DOHH2 (cell line): ENCODE data around the gene IGSF3.

Source experiments
- H3F3A ChIP-seq: fragments of 200-600 bp; sonication (generic), shearing (Covaris generic); 2 replicates; pipeline ENCODE4 v1.6.0; 2016; ENCODE audit warnings: antibody characterized with exemption, mild to moderate bottlenecking; ENCODE audit not compliant: control insufficient read depth, insufficient read depth
- H3K27ac ChIP-seq: fragments of 200-600 bp; sonication (generic); 2 replicates; pipeline ENCODE4 v1.5.1; 2014; ENCODE audit warnings: low read depth, mild to moderate bottlenecking, low read length, moderate library complexity
- H3K27me3 ChIP-seq: fragments of 200-600 bp; sonication (generic); 2 replicates; pipeline ENCODE4 v1.6.1; 2014; ENCODE audit warnings: mild to moderate bottlenecking, low read length, mixed read lengths; ENCODE audit not compliant: control insufficient read depth
- H3K36me3 ChIP-seq: fragments of 200-600 bp; sonication (generic); 2 replicates; pipeline ENCODE4 v1.6.1; 2014; ENCODE audit warnings: mild to moderate bottlenecking, low read length, moderate library complexity, mixed read lengths; ENCODE audit not compliant: control insufficient read depth
- H3K4me1 ChIP-seq: fragments of 200-600 bp; sonication (generic); 2 replicates; pipeline ENCODE4 v1.6.1; 2014; ENCODE audit warnings: mild to moderate bottlenecking, low read length, mixed read lengths; ENCODE audit not compliant: control insufficient read depth
- H3K4me2 ChIP-seq: fragments of 200-600 bp; sonication (generic); 2 replicates; pipeline ENCODE4 v1.6.0; 2014; ENCODE audit warnings: mild to moderate bottlenecking, low read length, moderate library complexity
- H3K4me3 ChIP-seq: fragments of 200-600 bp; sonication (generic); 2 replicates; pipeline ENCODE4 v1.5.1; 2014; ENCODE audit warnings: mild to moderate bottlenecking, low read length, mixed read lengths
- H3K79me2 ChIP-seq: fragments of 200-600 bp; sonication (generic); 2 replicates; pipeline ENCODE4 v1.6.1; 2014; ENCODE audit warnings: mild to moderate bottlenecking, low read length, mixed read lengths; ENCODE audit not compliant: control insufficient read depth
- H3K9me2 ChIP-seq: fragments of 200-600 bp; sonication (generic); replicated peaks from 2 replicates; pipeline ENCODE4 v1.6.1; 2014; ENCODE audit warnings: mild to moderate bottlenecking, low read length, mixed read lengths; ENCODE audit not compliant: control insufficient read depth
- H3K9me3 ChIP-seq: fragments of 200-600 bp; sonication (generic); 2 replicates; pipeline ENCODE4 v1.6.1; 2014; ENCODE audit warnings: antibody characterized with exemption, low read length, mixed read lengths; ENCODE audit not compliant: control insufficient read depth, insufficient read depth
- H4K20me1 ChIP-seq: fragments of 200-600 bp; sonication (generic); 2 replicates; pipeline ENCODE4 v1.6.0; 2014; ENCODE audit warnings: low read depth, mild to moderate bottlenecking, antibody characterized with exemption, low read length, moderate library complexity; ENCODE audit not compliant: control insufficient read depth, insufficient read depth
- EZH2phosphoT487 ChIP-seq: fragments of 200-600 bp; sonication (generic); IDR thresholded peaks from 2 replicates; pipeline ENCODE4 v1.6.1; 2017; ENCODE audit warnings: borderline replicate concordance, mild to moderate bottlenecking, antibody characterized with exemption, low read length, moderate library complexity, mixed read lengths
- TF ChIP-seq, protein P1 (sequence below): fragments of 200-600 bp; sonication (generic); IDR thresholded peaks from one replicate; pipeline ENCODE4 v1.5.1; 2014; ENCODE audit warnings: antibody characterized with exemption, mild to moderate bottlenecking, low read depth, low read length; ENCODE audit not compliant: poor library complexity, severe bottlenecking

IGSF3 gene

DNA sequence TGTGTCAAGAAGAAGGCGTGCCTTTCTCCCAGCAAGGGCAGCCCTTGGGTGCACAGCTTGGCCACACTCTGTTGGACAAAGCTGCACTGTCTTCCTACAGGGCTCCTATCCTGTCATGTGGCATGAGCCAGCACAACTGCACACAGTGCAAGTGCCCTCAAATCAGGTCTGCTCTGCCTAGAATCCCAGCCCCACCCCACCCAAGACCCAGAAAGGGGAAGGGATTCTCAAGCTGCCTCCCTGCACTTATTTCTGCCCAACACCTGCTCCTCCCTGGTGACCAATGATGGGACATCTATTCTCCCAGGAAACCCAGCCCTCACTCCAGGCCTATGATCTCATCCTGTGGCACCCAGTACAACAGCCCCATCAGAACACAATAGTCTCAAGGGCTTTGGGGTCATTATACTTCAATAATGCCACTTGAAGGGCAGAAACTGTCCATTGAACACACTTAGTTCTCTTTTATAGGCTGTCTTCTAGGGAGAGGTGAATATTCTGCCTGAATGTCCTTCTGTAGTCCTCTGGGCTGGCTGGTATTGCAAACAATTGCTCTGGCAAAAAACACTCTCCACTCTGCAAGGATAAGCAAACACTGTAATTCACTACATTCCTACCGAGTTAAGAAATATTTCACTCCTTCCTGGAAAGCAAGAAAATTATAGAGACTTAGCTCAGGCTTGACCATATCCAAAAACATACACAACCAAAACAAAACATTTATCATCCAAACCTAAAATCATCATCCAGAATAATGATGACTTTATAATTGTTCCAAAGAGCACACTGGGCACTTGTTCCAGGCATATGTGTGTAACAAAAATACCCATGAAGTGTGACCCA, 43.1 kb upstream of the IGSF3 start:
- Histone ChIP-seq H3K4me1 (peaks cover 12% of the 10 kb centered on the region), H3K4me3 (no peak overlapping the region), H3K79me2 (no peaks in the 10 kb centered on the region), H3K27ac (no peak overlapping the region), H3K9me3 (no peaks in the 10 kb centered on the region), H3K27me3 (no peaks in the 10 kb centered on the region), H3K9me2 (no peaks in the 10 kb centered on the region), H3K4me2 (no peak overlapping the region), H3F3A (no peaks in the 10 kb centered on the region), H4K20me1 (no peaks in the 10 kb centered on the region), H3K36me3 (no peaks in the 10 kb centered on the region)
- TF ChIP-seq, protein P1, sequence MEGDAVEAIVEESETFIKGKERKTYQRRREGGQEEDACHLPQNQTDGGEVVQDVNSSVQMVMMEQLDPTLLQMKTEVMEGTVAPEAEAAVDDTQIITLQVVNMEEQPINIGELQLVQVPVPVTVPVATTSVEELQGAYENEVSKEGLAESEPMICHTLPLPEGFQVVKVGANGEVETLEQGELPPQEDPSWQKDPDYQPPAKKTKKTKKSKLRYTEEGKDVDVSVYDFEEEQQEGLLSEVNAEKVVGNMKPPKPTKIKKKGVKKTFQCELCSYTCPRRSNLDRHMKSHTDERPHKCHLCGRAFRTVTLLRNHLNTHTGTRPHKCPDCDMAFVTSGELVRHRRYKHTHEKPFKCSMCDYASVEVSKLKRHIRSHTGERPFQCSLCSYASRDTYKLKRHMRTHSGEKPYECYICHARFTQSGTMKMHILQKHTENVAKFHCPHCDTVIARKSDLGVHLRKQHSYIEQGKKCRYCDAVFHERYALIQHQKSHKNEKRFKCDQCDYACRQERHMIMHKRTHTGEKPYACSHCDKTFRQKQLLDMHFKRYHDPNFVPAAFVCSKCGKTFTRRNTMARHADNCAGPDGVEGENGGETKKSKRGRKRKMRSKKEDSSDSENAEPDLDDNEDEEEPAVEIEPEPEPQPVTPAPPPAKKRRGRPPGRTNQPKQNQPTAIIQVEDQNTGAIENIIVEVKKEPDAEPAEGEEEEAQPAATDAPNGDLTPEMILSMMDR: no peak
- TF ChIP-seq EZH2phosphoT487: no peak

DNA sequence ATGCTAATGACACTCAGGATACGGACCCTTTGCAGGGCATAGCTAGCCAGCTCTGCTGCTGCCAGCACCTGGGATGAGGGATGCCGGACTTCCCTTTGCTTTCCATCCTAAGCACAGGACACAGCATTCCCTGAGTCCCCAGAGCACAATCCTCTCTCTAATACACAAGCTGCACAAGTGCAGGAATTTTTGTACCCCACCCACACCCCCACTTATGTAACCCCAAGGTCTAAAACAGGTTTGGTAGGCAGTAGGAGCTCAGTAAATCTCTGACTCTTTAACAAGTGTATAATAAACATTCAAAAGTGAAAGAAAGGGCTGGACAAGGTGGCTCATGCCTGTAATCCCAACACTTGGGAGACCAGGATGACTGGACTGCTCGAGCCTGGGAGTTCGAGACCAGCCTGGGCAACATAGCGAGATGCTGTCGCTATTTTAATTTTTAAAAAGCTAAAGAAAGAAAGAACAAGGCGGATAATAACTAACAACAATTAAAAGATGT, 42.2 kb upstream of the IGSF3 start:
- Histone ChIP-seq H4K20me1 (no peaks in the 10 kb centered on the region), H3K4me3 (no peak overlapping the region), H3F3A (no peaks in the 10 kb centered on the region), H3K4me2 (no peak overlapping the region), H3K79me2 (no peaks in the 10 kb centered on the region), H3K4me1 (peaks cover 9% of the 10 kb centered on the region), H3K27ac (no peak overlapping the region), H3K9me3 (no peaks in the 10 kb centered on the region), H3K9me2 (no peaks in the 10 kb centered on the region), H3K27me3 (no peaks in the 10 kb centered on the region), H3K36me3 (no peaks in the 10 kb centered on the region)
- no peak for TF ChIP-seq EZH2phosphoT487
- TF ChIP-seq, protein P1: no peak

DNA sequence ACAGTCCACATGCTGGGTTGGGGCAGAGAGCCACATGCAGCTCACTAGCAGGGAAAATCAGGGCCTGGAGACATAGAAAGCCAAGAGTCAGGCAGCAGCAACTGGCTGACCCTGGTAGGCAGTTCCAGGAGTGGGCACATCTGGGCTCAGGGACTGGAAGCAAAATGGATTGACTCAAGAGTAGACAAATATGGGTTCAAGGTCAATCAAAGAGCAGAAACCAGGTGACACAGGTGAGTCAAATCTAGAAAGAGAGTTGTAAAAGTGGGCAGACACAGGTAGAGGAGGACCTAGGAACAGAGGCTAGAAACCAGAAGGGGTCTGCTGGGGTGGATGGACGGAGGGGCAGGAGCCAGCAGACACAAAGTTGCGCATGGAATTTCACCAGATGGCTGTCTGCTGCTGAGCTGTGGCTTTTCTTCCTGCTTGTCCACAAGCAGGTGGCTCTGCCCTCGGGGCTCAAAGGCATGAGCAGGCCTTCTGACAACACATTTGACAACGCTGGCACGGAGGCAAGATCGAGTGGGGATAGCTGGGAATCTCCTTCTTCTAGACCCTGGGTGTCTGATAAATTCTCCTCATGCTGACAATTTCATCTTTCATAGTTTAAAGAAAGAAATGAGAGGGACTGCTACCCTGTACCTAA, 40.8 kb upstream of the IGSF3 start:
- no peaks in the 10 kb centered on the region for H3F3A ChIP-seq
- H3K9me3 ChIP-seq: no peaks in the 10 kb centered on the region
- TF ChIP-seq, protein P1: no peak
- H3K27me3 ChIP-seq: no peaks in the 10 kb centered on the region
- no peak overlapping the region for H3K27ac ChIP-seq
- no peaks in the 10 kb centered on the region for H3K36me3 ChIP-seq
- H3K9me2 ChIP-seq: no peaks in the 10 kb centered on the region
- H3K4me2 ChIP-seq: no peak overlapping the region
- no peaks in the 10 kb centered on the region for H4K20me1 ChIP-seq
- no peak overlapping the region for H3K4me3 ChIP-seq
- H3K4me1 ChIP-seq: peaks cover 3% of the 10 kb centered on the region
- H3K79me2 ChIP-seq: no peaks in the 10 kb centered on the region
